HUES6 (cell line): Measurements from ENCODE around the gene NECTIN4.

ENCODE experiments used
- H3K27ac ChIP-seq: 2 replicates; pipeline ENCODE4 v1.7.0; 2013; ENCODE audit warnings: low read depth, mild to moderate bottlenecking, low read length, inconsistent platforms
- H3K27me3 ChIP-seq: 2 replicates; pipeline ENCODE4 v1.6.1; 2013; ENCODE audit warnings: low read length; ENCODE audit not compliant: control insufficient read depth, insufficient read depth
- H3K36me3 ChIP-seq: 2 replicates; pipeline ENCODE4 v1.6.1; 2013; ENCODE audit warnings: low read length; ENCODE audit not compliant: control insufficient read depth, insufficient read depth
- H3K4me1 ChIP-seq: 2 replicates; pipeline ENCODE4 v1.6.1; 2013; ENCODE audit warnings: low read length; ENCODE audit not compliant: control insufficient read depth, insufficient read depth
- H3K4me3 ChIP-seq: 2 replicates; pipeline ENCODE4 v1.5.1; 2013; ENCODE audit warnings: low read depth, low read length
- H3K9ac ChIP-seq: one replicate; pipeline ENCODE4 v1.6.1; 2013; ENCODE audit warnings: mild to moderate bottlenecking, low read length
- H3K9me3 ChIP-seq: 2 replicates; pipeline ENCODE4 v1.6.1; 2013; ENCODE audit warnings: low read depth, low read length; ENCODE audit not compliant: control insufficient read depth, insufficient read depth

NECTIN4 gene

DNA sequence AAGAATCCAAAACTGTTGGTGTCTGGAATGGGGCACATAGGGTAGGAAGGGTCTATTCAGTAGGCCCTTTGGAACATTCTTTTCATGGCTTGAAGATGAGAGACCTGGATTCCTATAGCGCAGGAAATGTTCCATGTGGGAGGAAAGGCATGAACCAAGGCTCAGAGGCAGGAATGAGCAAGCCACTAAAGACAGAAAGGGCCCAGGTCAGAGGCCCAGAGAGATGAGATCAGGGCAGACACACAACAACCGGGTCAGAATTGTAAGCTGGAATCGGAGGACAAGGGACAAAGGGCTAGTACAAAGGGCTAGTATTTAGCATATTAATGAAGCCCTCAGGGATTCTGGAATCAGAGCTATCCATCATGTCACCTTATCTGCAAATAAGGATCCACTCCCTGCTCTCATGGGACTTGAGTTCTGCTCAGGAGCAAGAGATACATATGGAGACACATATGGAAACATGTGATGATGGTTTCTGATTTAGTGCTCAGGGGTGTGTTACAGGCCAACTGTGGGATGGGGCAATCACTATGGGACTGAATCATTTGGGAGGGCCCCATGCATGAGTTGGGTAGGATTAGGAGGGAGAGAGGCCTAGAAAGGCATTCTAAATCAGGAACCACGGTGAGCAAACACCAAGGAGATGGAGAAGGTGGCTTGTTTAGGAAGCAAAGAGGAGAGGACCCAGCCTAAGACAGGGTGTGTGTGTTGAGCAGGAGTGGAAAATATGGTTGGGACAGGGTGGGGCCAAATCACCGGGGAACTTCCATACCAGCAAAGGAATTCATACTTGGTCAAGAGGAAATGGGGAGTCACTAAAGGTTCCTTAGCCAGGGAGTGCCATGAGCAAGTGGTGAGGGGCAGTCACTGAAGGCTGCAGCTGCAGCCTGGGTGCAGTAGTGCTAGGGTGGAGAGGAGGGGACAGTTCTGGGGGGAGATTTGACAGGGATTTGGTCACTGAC, 8.6 kb downstream of the NECTIN4 start:
- no peak overlapping the region for H3K4me3 ChIP-seq
- H3K9me3 ChIP-seq, result no peaks in the 10 kb centered on the region
- no peaks in the 10 kb centered on the region for H3K27me3 ChIP-seq
- H3K27ac ChIP-seq, result no peak overlapping the region
- no peaks in the 10 kb centered on the region for H3K36me3 ChIP-seq
- H3K9ac ChIP-seq, result no peak overlapping the region
- H3K4me1 ChIP-seq, result peaks cover 33% of the 10 kb centered on the region

DNA sequence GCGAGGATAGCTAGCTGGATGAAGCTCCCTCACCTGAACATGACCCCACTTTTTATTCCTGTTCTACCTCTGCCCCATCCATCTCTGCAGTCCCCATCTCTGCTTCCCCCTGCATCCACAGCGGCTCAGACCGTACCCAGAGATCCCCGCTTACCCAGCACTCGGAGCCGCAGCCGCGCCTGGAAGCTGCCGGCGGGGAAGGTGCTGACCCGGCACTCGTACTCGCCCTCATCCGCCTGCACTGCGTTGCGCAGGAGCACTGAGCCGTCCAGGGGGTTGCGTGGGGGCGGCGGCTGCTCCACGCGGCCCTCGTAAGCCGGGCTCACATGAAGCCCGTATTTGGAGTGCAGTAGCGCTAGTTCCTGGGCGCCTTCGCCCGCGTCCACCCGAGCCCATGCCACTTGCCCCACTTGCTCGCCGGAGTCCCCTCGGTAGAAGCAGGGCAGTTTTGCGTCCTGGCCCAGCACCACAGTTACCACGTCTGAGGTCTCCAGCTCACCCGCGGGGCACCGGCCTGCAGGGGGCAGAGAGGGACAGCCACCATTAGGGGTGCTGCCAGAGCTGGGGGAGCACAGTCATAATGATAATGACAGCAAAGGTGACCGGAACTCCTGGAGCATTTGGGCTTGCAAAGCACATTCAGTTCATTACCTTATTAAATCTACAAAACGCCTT, 9.8 kb downstream of the NECTIN4 start:
- Histone ChIP-seq H3K9ac (no peak overlapping the region), H3K27me3 (no peaks in the 10 kb centered on the region), H3K36me3 (no peaks in the 10 kb centered on the region), H3K4me1 (peaks cover 25% of the 10 kb centered on the region), H3K9me3 (no peaks in the 10 kb centered on the region), H3K4me3 (no peak overlapping the region), H3K27ac (no peak overlapping the region)

DNA sequence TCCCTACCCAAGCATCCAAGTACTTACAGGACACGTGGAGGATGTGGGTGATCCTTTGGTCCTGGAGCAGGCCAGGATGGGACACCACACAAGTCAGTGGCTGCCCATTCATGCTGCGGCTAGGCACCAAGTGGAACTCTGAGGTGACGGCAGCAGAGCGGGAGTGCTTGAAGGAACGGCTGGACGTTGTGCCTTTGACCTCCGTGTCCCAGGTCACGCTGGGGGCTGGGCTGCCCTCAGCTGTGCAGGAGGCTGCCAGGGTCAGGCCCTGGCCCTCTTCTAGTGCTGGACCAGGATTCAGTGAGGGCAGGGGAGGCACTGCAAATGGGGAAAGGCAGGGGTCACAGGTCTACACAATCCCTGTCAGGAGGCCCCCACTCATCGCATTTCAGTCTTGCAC, 11.9 kb downstream of the NECTIN4 start:
- no peak overlapping the region for H3K4me3 ChIP-seq
- H3K9ac ChIP-seq, result no peak overlapping the region
- no peaks in the 10 kb centered on the region for H3K36me3 ChIP-seq
- H3K27me3 ChIP-seq, result no peaks in the 10 kb centered on the region
- H3K9me3 ChIP-seq, result no peaks in the 10 kb centered on the region
- H3K4me1 ChIP-seq, result peaks cover 7% of the 10 kb centered on the region
- no peak overlapping the region for H3K27ac ChIP-seq

DNA sequence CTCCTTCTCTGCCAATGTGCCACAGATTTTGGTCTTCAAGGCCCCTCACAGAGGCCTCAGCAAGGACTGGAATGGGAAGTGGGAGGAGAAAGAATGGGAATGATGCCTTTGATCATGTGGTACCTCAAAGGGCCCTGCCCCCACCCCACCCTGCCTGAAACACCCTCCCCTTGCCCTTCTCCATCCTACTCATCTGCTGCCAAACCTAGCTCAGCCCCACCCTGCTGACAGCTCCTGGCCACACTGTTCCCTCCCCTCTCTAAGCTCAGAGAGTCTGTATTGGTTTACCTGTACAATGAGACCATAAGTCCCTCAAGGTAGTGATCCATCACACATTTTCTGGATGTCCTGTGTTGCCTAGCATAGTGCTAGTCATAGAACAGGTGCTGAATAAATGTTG, 12.9 kb downstream of the NECTIN4 start:
- H3K27ac ChIP-seq, result no peak overlapping the region
- no peak overlapping the region for H3K4me3 ChIP-seq
- no peaks in the 10 kb centered on the region for H3K36me3 ChIP-seq
- no peaks in the 10 kb centered on the region for H3K27me3 ChIP-seq
- no peak overlapping the region for H3K9ac ChIP-seq
- no peaks in the 10 kb centered on the region for H3K9me3 ChIP-seq
- peaks cover 7% of the 10 kb centered on the region for H3K4me1 ChIP-seq

DNA sequence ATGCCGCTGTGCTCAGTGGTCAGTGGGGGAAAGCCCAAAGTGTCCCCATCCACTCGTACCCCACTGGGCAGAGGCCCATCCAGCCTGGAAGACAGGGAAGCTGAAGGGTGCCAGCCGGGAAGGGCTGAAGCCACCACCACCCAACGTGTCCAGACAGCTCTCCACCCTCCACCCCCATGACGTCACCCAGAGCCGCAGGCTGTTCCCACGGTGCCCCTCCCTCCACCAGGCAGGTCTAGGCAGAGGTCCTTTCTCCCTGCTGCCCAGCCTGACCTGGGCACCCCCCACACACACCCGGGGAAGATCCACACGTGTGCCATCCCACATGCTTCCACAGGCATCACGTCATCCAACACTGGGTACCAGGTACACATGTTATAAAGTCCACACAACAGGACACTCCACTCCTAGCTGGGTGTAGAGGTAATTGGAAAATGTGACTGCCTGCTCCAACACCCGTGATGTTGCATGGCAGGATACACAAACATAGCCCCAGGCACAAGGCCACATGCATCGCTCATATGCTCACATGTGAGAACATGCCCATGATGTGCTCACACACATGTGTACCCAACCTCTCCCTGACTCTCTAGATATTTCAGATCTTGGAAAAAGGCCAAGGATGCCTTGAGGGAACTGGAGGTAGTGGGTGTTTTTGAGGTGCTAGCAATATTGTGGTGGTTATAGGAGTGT, 14.5 kb downstream of the NECTIN4 start:
- no peaks in the 10 kb centered on the region for H3K27me3 ChIP-seq
- H3K27ac ChIP-seq, result no peak overlapping the region
- no peak overlapping the region for H3K9ac ChIP-seq
- no peak overlapping the region for H3K4me3 ChIP-seq
- H3K36me3 ChIP-seq, result no peaks in the 10 kb centered on the region
- H3K9me3 ChIP-seq, result no peaks in the 10 kb centered on the region
- peaks cover 4% of the 10 kb centered on the region for H3K4me1 ChIP-seq

DNA sequence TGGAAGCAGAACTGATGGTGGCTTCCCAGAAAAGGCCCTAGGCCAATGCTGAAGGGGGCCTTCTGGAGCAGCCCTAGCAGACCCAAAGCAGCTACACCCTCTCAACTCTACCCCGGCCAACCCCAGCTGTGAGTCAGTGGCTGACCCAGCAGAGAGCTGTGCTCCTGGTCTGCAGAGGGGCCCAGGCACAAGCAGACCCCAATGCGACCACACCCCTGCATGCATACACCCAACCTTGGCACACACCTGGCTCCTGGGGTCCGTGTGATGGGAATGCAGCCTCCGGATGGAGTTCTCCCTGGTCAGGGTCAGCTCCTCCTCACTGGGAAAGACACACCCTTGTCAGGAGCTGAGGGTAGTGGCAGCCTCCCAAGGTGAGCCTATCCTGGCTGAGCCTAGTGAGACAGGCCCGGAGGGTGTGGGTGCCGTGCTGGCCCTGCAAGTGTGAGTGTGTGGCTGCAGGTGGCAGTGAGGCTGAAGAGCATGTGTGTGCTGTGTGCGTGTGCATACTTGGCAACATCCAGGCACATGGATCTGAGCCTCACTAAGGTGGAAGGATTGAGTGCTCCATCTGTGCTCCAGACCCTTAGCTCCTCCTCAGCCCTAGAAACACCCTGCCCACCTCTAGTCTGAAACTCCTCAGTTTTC, 15.8 kb downstream of the NECTIN4 start:
- no peak overlapping the region for H3K9ac ChIP-seq
- H3K4me1 ChIP-seq, result peaks cover 3% of the 10 kb centered on the region
- no peaks in the 10 kb centered on the region for H3K36me3 ChIP-seq
- no peaks in the 10 kb centered on the region for H3K27me3 ChIP-seq
- H3K9me3 ChIP-seq, result no peaks in the 10 kb centered on the region
- H3K27ac ChIP-seq, result no peak overlapping the region
- H3K4me3 ChIP-seq, result no peak overlapping the region

DNA sequence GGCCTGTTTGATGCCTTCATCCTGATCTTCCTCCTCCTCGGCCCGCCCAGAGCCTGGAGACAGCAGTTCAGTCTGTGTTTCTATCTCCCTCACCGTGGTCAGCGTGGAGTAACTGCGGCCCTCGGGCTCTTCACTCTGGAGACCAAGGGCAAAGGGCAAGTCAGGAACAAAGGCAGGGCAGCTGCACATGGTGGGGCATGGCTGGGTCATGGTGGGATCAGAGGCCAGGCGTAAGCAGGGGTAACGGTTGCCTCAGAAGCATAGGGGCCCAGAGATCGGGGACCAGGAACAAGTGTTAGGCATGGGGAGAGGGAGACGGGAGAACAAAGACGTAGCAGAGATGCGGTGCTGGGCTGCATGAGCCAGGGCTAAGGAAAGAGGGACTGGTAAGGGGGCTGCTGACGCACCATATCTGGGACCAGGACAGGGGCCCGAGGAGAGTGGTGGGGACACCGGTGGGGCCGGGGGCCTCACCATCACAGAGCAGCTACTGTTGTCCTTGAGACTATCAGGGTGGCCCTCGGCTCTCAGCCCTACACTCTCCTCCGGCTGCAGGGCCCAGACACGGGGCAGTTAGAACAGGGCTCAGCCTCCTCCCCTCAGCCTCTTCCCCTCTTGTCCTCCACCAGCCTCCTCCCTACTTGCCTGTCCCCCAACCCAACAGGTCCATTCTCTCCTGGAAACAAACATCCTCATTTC, 16.5 kb downstream of the NECTIN4 start:
- H3K4me3 ChIP-seq, result no peak overlapping the region
- no peak overlapping the region for H3K9ac ChIP-seq
- H3K36me3 ChIP-seq, result no peaks in the 10 kb centered on the region
- no peaks in the 10 kb centered on the region for H3K27me3 ChIP-seq
- no peaks in the 10 kb centered on the region for H3K9me3 ChIP-seq
- H3K4me1 ChIP-seq, result peaks cover 5% of the 10 kb centered on the region
- H3K27ac ChIP-seq, result no peak overlapping the region

DNA sequence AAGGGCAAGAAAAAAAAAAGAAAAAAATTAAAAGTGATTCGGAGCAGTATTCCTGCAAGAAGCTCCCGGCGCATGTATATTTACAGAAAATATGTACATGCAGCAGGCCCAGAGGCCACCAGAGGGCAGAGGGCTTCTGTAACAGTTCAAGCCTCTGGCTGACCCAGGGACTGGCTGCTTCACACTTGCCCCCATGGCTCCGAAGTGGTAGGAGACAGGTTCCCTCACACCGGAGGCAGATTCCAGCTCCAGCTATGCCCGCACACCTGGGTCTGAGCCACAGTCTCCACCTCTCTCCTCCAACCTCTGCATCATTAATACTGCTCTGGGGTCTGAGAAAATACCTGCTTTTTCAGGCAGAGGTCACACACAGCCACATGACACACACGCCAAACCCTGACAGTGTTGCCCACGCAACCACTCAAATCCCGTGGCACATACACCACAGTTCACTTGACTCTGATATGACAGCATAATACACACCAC, 17.4 kb downstream of the NECTIN4 start:
- Histone ChIP-seq H3K36me3 (no peaks in the 10 kb centered on the region), H3K9ac (no peak overlapping the region), H3K9me3 (no peaks in the 10 kb centered on the region), H3K4me1 (peaks cover 5% of the 10 kb centered on the region), H3K27me3 (no peaks in the 10 kb centered on the region), H3K4me3 (no peak overlapping the region), H3K27ac (no peak overlapping the region)

DNA sequence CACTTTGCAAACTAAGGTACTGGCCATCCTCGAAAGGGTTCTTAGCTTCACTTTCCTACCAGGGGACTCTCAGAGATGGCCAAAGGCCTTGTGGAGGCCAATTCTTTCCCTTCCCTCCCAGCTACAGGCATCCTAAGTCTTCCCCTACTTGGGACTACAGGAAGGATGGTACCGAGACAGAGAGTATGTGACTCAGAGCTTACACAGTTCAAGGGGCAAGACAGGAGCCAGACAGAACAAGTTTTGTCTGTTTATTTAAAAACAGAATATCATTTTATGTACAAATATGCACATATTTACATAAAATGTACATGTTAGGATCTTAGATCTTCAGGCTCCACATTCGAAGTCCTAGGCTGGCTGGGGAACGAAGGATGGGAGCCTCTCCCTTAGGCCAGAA, 18.6 kb downstream of the NECTIN4 start:
- no peak overlapping the region for H3K9ac ChIP-seq
- H3K36me3 ChIP-seq, result no peaks in the 10 kb centered on the region
- H3K4me1 ChIP-seq, result peaks cover 5% of the 10 kb centered on the region
- no peaks in the 10 kb centered on the region for H3K27me3 ChIP-seq
- no peaks in the 10 kb centered on the region for H3K9me3 ChIP-seq
- H3K4me3 ChIP-seq, result no peak overlapping the region
- no peak overlapping the region for H3K27ac ChIP-seq

DNA sequence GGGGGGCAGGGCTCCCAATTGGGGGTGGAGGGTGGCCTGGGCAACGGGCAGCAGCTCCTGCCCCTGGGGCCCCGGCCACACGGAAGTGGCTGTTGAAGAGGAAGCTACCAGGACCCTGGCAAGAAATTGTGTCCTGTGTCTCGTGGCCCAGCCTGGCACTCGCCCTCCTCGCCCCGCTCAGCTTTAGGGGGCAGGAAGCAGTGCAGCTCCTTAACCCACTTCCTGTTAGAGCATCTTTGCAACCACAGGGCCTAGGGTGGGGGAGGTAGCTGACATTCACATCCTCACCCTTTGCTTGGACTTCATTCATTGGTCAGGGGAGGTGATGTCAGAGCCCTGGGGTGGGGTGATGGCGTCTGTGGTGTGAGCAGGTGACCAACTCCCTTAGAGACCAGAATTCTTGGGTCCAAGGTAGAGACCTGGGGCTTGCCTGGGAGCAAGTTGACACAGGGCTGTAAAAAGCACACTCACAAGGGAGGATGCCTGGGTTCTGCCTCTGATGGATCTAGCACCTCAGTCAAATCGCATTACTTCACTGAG, 19.6 kb downstream of the NECTIN4 start, which contains the start of gene ARHGAP30:
TSS of gene ARHGAP30 (minus strand) at position 161 of the 540 bp plus-strand sequence. CDS start 267 bp downstream, outside the sequence.
- Histone ChIP-seq H3K27me3 (no peaks in the 10 kb centered on the region), H3K36me3 (no peaks in the 10 kb centered on the region), H3K4me1 (peaks cover 5% of the 10 kb centered on the region), H3K4me3 (no peak within 1 kb of the TSS), H3K9me3 (no peaks in the 10 kb centered on the region), H3K27ac (no peak within 1 kb of the TSS), H3K9ac (no peak within 1 kb of the TSS)
